GM21825 (cell line): ENCODE data around the gene TMEM236.

ENCODE experiments used
- ATAC-seq: cut with Tn5 transposase; IDR thresholded peaks from one replicate; pipeline ENCODE4 v1.9.1; 2021; ENCODE audit warnings: mild to moderate bottlenecking, moderate library complexity; ENCODE audit not compliant: unreplicated experiment

Gene TMEM236

DNA sequence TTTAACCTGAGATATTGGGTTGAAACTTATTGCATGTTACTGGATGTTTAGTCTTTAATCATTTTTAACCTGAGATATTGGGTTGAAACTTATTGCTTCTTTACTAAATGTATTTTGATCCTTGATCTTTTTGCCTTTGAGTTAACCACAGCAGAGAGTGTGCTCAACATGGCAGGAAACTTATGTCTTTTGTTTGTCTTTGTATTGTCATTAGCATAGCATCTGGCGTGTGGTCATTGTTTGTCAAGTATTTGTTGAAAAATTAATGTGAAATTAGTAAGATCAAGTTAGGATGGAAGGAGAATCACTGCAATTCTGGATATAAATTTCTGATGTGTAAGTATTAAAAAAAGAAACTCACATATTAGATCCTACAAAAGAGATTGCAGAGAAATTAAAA lies 65.3 kb downstream of the TMEM236 start:
- no peak for ATAC-seq

DNA sequence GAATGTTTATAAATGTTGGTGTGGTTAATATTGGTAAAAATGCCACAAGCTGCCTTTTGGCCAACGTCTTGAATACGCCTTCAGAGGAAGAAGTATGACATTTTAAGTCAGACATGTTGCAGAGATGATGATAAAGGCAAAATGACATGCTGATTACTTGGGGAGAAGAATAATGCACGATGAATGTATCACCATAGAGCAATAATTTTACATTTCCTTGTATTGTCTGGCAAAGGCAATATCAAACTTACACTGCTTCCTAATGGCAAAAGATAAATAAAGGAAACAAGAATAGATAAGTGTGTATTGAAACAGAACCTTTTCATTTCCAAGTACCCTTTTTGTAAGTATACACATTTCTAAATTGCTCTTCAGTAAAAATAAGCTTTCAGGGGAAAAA lies 65.8 kb downstream of the TMEM236 start:
- ATAC-seq, result no peak

DNA sequence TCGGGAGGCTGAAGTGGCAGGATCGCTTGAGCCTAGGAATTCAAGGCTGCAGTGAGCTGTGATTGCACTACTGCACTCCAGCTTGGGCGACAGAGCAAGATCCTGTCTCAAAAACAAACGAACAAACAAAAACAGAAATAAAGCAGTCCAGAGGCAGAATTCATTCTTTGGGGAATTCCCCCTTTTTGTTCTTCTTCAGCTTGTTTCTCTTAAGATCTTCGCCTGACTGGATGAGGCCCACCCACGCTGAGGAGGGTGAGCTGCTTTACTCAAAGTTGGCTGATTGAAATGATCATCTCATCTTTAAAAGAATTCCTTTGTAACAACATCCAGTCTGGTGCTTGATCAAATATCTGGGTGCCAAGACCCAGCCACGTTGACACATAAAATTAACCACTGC lies 67.8 kb downstream of the TMEM236 start:
- ATAC-seq, result no peak

DNA sequence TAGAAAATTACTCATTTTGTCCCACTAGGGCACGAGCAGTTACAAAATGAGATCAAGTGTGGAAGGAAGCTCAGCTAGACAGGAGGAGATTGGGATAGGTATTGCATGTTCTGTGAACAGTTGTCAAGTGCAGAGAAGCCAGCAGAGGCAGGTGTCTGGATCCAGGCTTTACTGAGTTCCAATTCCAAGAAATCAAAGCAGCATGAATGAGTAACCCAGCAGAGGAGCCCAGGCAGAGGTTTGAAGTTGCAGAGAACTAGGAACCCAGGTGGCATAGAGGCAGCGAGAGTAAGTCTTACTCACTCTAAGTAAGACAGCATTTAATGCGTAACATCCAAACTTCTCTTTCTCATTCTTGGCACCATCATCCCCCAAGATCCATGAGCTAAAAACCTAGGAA lies 68.9 kb downstream of the TMEM236 start:
- ATAC-seq, result no peak

DNA sequence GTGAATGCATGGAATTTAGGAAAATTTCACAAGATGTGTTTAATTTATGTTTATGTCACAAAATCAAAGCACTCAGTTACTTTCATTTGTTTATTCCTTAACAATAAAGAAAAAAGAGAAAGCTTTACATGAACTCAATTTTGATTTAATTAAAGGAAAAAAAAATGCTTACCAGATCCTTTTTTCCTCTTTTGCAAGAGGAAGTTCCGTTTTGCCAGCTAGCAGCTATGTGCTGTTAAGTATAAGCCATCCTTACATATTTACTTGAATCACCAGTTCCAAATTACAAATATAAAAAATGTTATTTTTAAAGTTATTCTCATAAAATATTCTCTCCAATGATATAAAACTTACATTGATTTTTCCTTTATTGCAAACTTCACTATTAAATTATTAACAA lies 69.9 kb downstream of the TMEM236 start:
- ATAC-seq, result no peak

DNA sequence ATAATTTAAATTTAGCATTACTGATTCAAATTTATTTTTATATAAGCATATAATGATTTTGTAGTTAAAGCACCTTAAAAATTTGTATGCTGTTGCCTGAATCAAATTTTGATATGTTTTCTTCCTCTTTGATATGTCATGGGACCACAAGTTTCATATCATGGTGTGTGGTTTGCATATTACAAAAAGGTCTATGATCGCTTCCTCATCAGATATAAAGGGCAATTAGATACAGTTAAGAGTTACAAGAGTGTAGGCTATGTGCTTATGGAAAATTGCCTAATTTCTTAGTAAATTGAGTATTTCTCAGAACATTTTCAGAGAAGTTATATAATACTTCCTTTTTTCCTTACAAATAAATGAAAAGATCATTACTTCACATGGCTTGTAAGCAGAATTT lies 79.3 kb downstream of the TMEM236 start:
- ATAC-seq, result no peak

DNA sequence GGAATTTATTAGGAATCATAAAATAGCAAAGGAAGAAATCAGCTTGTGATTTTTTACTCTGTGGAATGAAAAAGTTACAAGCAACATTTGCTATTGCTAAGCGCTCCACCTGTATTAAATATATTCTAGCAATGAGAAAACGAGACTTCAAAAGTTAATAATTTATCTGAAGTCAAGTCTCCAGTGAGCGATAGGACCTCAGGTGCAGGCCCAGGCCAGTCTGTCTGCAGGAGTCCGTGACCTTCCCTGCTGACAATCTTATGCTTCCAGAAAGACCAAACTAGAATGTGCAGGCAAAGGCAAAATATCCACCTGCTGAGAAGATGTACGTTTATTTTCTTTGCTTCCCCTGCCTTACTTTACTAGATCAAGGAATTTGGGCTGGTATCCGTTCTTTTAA lies 79.9 kb downstream of the TMEM236 start:
- no peak for ATAC-seq

DNA sequence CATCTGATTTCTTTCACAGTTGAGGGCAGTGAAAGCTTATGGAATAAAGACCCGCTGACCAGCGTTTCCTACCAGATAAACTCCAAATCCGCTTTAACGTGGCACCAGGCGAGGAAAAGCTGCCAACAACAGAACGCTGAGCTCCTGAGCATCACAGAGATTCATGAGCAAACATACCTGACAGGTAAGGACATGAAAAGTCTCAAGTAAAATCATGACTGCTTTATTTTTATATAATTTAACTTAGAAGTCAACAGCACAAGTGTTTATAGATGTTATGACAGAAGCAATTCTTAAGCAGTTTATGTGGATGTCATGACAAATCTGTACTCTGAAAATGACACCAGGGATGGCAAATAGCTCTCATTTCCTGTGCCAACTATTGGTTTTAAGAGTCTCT lies 81.7 kb downstream of the TMEM236 start:
- ATAC-seq, result no peak

DNA sequence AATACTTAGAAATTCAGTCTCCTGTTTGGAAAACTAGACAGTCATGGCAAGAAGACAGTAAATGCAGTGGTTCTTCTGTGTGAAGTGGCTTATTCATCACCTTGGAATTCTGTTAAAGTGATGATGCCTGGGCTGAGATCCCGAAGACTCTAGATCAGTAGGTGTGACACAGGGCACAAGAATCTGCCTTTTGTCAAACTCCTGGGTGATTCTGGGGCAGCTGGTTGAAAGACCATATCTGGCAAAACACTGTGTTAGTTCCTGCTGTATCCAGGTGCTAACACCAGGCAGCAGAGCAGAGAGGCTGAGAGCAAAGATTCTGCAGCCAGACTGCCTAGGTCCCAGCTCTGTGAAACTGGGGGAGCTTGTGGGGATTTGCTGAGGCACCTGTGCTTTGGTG lies 83.7 kb downstream of the TMEM236 start:
- no peak for ATAC-seq

DNA sequence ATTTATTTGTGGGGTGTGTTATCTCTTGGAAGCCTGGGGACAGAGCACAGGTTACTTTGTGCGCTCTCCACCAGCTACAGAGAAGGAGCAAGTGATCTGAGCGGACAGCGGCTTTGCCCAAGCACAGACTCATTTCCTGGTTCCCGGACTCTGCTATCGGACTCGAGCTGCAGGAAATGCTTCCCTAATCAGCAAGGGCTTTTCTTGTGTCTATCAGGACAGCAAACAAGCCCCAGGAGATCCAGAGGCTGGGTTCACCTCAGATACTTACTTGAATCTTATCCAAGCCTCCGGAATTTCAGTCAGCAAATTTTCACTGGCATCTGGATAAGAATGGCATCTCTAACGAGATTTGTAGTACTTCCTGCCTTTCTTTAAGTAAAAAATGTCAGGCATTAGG lies 84.9 kb downstream of the TMEM236 start:
- ATAC-seq, result no peak

DNA sequence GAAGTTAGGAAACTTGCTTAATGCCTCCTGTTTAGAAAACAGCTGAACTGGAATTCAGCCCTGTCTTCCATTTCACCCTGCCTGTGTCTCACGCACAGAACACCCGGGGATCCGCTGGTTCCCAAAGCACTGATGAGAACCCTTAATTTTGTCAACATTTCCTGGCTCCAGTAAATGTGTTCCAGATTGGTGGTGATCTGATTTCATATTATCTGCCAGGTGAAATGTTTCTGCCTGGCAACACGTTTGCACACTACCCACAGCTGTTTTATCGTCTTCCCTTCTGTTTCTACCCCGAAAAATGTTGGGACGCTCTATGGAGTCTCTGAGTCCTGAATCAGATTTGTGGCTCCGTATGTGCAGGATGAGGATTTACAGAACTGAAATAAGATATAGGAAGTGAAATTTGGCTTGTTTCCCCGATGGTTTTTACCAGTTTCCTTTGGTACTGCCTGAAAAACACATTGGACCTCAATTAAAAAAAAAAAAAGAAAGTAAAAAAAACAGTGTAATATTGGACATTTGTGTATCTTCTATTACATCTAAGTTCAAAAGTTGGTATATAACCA lies 86.2 kb downstream of the TMEM236 start:
- ATAC-seq, result no peak

DNA sequence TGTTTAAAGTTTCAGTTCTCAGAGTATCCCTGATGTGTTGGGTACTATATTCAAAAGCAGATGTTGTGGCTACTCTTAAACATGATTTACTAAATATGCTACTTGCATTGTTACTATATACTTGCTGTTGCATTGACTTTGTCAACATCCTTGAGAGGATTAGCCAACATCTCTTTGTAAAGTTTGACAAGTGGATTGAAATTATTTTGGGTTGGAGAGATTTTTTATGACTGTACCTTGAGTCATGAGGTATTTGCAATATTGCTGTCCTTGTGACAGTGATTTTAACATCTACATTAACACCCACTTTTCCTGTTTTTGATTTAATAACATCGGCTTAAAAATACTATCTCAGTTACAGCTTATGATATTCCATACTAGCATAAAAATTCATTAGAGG lies 89.0 kb downstream of the TMEM236 start:
- no peak for ATAC-seq

DNA sequence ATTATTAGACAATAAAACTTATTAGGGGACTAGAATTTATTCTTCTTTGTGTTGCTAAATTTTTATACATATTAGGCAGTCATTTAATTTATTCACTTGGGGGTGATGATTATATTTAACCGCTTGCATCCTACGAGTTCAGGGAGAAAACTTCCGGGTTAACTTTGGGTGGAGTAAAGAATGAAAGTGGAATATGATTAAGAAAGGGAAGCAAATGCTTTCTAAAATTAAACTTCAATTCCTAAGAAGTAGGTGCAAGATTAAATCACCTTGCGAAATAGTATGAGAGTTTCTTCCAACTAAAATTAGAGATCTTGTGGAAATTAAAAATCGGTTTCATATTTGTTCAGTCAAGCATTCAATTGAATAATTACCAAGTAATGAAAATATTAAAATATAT lies 90.6 kb downstream of the TMEM236 start:
- ATAC-seq, result no peak

DNA sequence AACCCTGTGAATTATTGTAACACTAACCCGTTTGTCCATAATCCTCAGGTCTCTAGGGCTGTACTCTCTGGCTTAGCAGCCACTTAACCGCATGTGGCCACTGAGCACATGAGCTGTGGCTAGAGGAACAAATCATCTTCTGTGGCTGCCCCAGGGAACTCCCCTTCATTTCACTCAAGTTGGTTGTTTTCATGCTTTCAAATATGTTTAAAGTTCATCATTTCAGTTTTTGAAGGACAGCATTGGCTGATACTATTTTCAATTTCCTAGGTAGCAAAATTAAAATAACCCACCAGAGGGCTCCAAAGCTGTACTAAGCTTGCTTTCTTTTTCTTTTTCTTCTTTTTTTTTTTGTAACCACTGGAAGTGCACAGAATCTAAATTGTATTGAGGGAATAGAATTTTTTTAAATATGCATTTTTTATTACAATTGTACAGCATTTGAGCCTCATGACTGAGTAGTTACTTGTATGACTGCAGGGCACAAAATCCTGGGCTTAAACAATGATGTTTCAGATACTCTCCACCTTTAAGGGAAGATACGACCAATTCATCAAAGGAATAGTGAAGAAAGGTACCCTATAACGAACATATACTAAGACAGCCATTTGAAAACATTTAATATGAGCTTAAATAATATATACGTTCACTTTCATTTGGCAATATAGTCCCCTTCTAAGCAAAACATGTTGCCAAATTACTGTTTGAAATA lies 95.7 kb downstream of the TMEM236 start:
- ATAC-seq, result no peak

DNA sequence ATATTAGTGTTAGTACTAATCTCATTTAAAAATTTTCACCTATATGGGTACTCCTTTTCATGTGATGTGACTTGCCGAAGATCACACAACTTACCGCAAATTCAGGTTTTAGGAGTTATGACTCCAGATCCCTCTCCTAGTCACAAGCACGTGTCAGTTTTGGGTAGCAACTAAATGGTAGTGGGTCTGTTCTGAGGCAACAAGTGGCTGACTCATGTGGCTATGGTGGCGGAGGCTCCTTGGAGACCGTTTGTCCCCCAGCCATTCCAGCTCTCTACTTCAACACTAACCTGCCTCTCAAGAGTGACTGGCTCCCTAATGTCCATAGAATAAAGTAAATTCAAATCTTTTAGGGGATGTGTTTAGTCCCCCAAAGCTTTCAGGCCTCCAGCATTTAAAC lies 96.6 kb downstream of the TMEM236 start:
- no peak for ATAC-seq
